HG02798 (cell line): ENCODE results near the gene CDKN3.
"Not testable (repeated sequence)": the region's sequence is repeated elsewhere in the genome, so short reads cannot be mapped to it uniquely, and the experiment has no call there.

Source experiments
- ATAC-seq: cut with Tn5 transposase; IDR thresholded peaks from one replicate; pipeline ENCODE4 v1.9.1; 2021; ENCODE audit warnings: mild to moderate bottlenecking; ENCODE audit not compliant: unreplicated experiment, poor library complexity

Gene CDKN3

GRCh38 chr14:54420478-54421142 lies 23.8 kb downstream of the CDKN3 start:
- no peak for ATAC-seq

GRCh38 chr14:54423991-54424390 lies 27.2 kb downstream of the CDKN3 start:
- ATAC-seq = no peak

- no peak for ATAC-seq
These were observed 27.7 kb downstream of the CDKN3 start for GRCh38 chr14:54424479-54424901.

GRCh38 chr14:54425068-54425467 lies 28.3 kb downstream of the CDKN3 start:
- no peak for ATAC-seq

DNA sequence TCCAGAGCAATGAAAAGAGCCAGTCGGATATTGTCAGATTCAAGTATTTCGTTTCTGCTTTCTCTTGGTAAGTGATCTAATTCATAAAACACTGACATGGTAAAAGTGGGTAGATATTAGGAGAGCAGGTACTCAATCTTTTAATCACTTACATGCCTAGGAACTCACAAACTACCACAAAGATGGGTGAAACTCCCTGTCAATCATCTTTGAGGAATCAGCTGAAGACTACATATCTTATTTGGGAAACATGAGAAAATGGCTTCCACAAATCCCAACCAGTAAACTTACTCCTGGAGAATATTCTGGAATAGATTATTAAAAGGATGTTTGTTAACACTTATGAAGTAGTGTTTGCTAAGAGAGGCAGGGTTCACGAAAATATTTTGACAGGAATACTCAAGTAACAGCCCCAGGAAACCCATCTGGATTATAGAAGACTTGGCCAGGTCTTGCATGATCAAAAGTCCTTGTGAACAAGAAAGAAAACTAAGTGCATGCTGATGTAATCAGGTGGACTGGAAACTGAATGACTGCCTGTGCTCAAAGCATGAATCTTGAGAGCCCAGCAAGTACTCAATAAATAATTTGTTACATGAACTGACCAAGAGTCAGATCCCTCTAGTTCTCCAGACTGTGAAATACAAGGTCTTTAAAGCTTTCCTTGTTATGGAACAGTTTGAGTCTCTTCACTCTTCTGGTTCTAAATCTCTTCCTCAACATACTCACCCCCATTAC lies 28.9 kb downstream of the CDKN3 start:
- no peak for ATAC-seq

DNA sequence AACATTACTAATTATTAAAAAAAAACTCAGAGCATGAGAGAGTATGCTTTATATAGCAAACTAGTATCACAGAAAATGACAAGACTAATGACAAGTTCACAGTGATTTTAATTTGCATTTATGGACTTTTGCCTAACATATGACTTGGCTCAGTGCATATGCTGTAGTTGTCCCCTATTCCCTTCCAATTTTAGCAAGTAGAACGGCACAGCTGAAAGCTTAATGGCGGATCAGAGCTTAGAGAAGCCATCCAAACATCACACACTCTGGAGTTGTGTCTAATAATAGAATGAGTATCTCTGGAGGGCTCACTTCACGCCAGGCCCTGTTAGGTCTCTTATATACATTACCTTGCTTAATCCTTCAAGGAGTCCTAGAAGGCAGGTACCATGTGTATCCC lies 31.1 kb downstream of the CDKN3 start:
- ATAC-seq = no peak

- ATAC-seq = no peak
These were observed 31.7 kb downstream of the CDKN3 start for GRCh38 chr14:54428527-54428926.

DNA sequence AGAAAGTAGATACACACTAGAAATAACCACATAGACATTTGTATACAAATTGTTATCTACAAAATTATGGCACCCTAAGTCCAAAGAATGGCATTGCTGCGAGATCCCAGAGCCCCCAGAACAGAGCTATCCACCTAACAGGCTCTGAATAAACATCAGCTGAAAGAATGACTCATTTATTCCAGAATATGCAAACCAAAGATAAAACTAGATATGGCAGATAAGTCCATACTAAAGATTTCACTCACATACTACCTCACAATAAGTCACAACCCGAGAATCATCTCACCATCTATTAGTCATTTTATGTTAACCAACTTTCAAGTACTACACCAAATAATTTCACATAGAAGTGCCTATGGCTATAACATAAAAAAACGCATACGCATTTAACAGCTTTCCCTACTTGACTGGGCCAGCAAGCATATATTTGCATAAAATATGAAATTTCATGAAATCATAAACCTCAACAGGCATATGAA lies 38.7 kb downstream of the CDKN3 start:
- ATAC-seq = peak; percentile 60

DNA sequence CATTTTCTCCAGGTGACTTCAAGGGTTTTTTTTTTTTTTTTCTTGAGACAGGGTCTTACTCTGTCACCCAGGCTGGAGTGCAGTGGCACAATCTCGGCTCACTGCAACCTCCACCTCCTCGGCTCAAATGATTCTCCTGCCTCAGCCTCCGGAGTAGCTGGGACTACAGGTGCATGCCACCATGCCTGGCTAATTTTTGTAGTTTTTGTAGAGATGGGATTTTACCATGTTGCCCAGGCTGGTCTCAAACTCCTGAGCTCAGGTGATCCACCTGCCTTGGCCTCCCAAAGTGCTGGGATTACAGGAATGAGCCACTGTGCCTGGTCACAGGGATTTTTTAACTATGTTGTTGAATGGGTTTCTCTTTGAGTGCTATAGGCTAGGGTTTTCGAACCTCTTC lies 41.1 kb downstream of the CDKN3 start:
- ATAC-seq = not testable (repeated sequence)

GRCh38 chr14:54438703-54439102 lies 41.9 kb downstream of the CDKN3 start:
- no peak for ATAC-seq

- ATAC-seq = no peak
These were observed 43.2 kb downstream of the CDKN3 start for GRCh38 chr14:54440037-54440436.

- ATAC-seq = no peak
These were observed 43.7 kb downstream of the CDKN3 start for GRCh38 chr14:54440476-54440872.

- ATAC-seq = peak; percentile 97
These were observed 44.4 kb downstream of the CDKN3 start, which contains the start of gene CNIH1 for GRCh38 chr14:54440873-54441868. Gene CNIH1, minus strand, starts transcription at chr14:54441374. Its CDS starts 47 bp downstream, at chr14:54441327.

DNA sequence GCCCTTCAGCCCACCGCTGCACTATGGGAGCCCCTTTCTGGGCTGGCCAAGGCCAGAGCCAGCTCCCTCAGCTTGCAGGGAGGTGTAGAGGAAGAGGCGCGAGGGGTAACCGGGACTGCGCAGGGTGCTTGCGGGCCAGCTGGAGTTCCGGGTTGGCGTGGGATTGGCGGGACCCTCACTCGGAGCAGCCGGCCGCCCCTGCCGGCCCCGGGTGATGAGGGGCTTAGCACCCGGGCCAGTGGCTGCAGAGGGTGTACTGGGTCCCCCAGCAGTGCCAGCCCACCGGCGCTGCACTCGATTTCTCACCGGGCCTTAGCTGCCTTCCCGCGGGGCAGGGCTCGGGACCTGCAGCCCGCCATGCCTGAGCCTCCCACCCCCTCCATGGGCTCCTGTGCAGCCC lies 46.2 kb downstream of the CDKN3 start:
- ATAC-seq = not testable (repeated sequence)

- ATAC-seq = no peak
These were observed 47.2 kb downstream of the CDKN3 start for GRCh38 chr14:54443981-54444380.

DNA sequence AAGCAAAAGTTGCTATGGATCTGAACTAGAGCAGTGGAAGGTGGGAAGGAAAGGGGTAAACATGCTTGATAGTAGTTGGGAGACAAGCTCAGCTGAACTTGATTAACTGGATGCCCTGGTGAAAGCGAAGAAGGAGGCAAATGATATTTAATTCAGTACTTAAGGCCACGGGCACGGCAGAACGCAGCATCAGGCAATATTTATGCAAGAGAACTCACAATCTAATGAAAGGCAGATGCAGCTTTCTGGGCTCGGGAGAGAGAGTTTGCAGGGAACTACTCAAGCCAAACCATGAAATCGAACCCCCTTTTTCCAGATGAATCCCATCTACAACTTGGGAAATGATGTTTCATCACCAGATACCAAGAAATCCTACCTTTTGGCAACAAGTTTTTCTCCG lies 47.9 kb downstream of the CDKN3 start:
- no peak for ATAC-seq

DNA sequence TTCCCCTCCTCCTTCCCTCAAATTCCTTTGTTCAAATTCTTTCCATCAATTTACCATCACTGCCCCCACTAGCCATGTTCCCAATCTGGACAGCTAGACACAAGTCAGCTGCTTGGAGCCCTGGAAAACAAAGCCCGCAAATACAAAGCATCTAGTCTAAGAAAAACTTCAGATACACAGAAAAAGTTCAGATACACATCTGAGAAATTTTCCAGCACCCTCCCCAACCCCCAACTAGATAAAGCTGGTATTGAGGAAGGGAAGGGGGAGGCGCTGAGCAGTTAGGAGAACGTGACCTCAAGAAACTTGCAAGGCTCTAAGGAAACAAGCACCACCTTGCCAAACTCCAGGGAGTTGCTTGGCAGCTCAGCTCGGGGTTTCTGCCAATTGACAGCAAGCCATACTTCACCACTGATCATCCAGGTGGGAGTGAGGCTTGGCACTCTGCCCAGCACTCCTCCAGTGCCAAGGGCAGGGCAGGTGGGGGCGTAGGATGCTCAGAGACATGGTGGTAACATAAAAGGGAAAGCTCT lies 49.4 kb downstream of the CDKN3 start:
- ATAC-seq = no peak

GRCh38 chr14:54447231-54447692 lies 50.5 kb downstream of the CDKN3 start:
- no peak for ATAC-seq

DNA sequence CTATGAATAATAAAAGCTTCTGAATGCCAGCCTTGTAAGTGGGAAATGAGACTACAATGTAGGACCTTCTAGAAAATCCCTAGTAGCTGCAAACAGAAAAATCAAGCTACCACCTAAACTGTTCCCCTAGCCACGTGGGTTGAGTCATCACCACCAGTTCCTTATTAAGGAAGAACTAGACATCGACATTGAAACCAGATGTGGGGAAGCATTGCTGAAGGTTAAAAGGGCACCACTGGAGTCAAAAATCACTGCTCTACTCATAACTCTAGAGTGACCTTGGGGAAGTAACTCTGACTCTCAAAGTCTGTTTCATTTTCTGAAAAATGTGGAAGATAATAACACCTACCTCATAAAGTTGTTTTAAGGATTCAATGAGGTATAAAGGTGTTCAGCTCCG lies 53.7 kb downstream of the CDKN3 start:
- peak; percentile 77 for ATAC-seq

DNA sequence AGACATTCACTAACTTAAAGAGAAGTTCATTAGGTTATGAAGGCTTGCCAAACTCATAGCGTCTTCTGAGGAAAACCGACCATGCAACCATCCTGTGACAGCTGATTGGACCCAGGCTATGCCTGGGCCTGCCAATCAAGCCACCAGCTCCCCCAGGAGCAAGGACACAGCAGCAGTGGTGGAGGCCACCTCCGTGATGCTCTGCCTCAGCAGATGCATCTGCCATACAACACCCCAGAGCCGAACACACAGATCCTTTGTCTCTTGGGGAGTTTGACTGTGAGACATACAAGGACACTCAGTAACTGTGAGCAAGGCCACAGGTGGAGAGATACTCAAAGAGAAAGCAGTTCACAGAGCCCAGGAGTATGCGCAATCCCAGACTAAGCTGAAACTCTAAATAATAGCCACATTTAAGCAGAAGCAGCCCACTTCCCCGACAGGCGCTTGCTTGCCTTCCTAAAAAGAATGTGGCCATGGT lies 54.4 kb downstream of the CDKN3 start:
- ATAC-seq = no peak
